ENCODE results near the gene CHAF1B.

DNA sequence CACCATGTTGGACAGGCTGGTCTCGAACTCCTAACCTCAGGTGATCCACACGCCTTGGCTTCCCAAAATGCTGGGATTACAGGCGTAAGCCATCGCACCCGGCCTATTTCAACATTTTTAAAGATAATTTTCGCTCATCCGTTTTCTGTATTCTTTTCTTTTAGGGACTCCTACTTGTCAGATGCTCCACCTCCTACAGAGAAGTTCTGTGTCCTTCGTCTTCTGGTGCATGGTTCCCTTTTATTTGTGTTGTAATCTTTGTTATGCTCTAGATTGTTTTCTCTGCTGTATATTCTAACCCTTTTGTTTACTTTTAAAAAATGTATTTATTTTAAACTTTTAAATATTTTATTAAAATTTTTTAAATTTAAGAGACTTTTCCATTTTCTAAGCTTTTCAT lies 66.3 kb downstream of the CHAF1B start:
- TF ChIP-seq, protein P1, sequence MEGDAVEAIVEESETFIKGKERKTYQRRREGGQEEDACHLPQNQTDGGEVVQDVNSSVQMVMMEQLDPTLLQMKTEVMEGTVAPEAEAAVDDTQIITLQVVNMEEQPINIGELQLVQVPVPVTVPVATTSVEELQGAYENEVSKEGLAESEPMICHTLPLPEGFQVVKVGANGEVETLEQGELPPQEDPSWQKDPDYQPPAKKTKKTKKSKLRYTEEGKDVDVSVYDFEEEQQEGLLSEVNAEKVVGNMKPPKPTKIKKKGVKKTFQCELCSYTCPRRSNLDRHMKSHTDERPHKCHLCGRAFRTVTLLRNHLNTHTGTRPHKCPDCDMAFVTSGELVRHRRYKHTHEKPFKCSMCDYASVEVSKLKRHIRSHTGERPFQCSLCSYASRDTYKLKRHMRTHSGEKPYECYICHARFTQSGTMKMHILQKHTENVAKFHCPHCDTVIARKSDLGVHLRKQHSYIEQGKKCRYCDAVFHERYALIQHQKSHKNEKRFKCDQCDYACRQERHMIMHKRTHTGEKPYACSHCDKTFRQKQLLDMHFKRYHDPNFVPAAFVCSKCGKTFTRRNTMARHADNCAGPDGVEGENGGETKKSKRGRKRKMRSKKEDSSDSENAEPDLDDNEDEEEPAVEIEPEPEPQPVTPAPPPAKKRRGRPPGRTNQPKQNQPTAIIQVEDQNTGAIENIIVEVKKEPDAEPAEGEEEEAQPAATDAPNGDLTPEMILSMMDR (conservative IDR thresholded peaks at IDR 0.05; ENCODE audit: low read length): no peak
- TF ChIP-seq EZH2phosphoT487 (IDR thresholded peaks at IDR 0.05; ENCODE audit: borderline replicate concordance, low read depth, low read length): no peak
